GM18870 (cell line): ENCODE results near the gene SERPINA4.

Experiments used
- ATAC-seq: cut with Tn5 transposase; IDR thresholded peaks from one replicate; pipeline ENCODE4 v1.9.1; 2021; ENCODE audit warnings: moderate library complexity; ENCODE audit not compliant: unreplicated experiment

The SERPINA4 gene

GRCh38 chr14:94542811-94543440, 18.3 kb upstream of the SERPINA4 start:
- no peak for ATAC-seq

- no peak for ATAC-seq
Measured at GRCh38 chr14:94543449-94544124, 17.7 kb upstream of the SERPINA4 start.

- ATAC-seq = no peak
Measured at GRCh38 chr14:94544726-94545125, 16.5 kb upstream of the SERPINA4 start.

- no peak for ATAC-seq
Measured at GRCh38 chr14:94545131-94545841, 16.0 kb upstream of the SERPINA4 start.

GRCh38 chr14:94547151-94547680, 14.0 kb upstream of the SERPINA4 start:
- ATAC-seq = no peak

- no peak for ATAC-seq
Measured at GRCh38 chr14:94547726-94548125, 13.5 kb upstream of the SERPINA4 start.

GRCh38 chr14:94548131-94548998, 12.9 kb upstream of the SERPINA4 start:
- ATAC-seq = no peak

- no peak for ATAC-seq
Measured at GRCh38 chr14:94548999-94549985, 11.9 kb upstream of the SERPINA4 start.

GRCh38 chr14:94550041-94550440, 11.2 kb upstream of the SERPINA4 start:
- ATAC-seq = no peak

GRCh38 chr14:94555991-94556390, 5.3 kb upstream of the SERPINA4 start:
- ATAC-seq = no peak

GRCh38 chr14:94557327-94557726, 3.9 kb upstream of the SERPINA4 start:
- ATAC-seq = no peak

- no peak for ATAC-seq
Measured at GRCh38 chr14:94558842-94559241, 2.4 kb upstream of the SERPINA4 start.

GRCh38 chr14:94559638-94560290, 1.5 kb upstream of the SERPINA4 start:
- no peak for ATAC-seq

- ATAC-seq = no peak
Measured at GRCh38 chr14:94560291-94560665, 964 bp upstream of the SERPINA4 start.

- ATAC-seq = no peak
Measured at GRCh38 chr14:94561656-94562010, 391 bp downstream of the SERPINA4 start.

- ATAC-seq = no peak
Measured at GRCh38 chr14:94562022-94562421, 780 bp downstream of the SERPINA4 start.

GRCh38 chr14:94562941-94563883, 2.0 kb downstream of the SERPINA4 start:
- ATAC-seq = no peak

GRCh38 chr14:94564381-94564780, 3.1 kb downstream of the SERPINA4 start:
- no peak for ATAC-seq
